ENCODE results near the gene TRAPPC10.

Gene TRAPPC10

GRCh38 chr21:44027607-44028286, 15.6 kb downstream of the TRAPPC10 start:
- H3K4me3 Mint-ChIP-seq, result no peak overlapping the region
- no peaks in the 10 kb centered on the region for H3K9me3 Mint-ChIP-seq
- no peak for ATAC-seq
- H3K4me1 Mint-ChIP-seq, result peaks cover 67% of the 10 kb centered on the region
- peak overlapping the region; percentile 42 for H3K27ac Mint-ChIP-seq
- DNase-seq, result no peak
- H3K36me3 Mint-ChIP-seq (ENCODE audit: low read depth), result peaks cover 26% of the 10 kb centered on the region
- no peaks in the 10 kb centered on the region for H3K27me3 Mint-ChIP-seq

- peaks cover 29% of the 10 kb centered on the region for H3K36me3 Mint-ChIP-seq (ENCODE audit: low read depth)
- H3K4me1 Mint-ChIP-seq, result peaks cover 64% of the 10 kb centered on the region
- no peaks in the 10 kb centered on the region for H3K9me3 Mint-ChIP-seq
- ATAC-seq (no peak), DNase-seq (no peak)
- no peaks in the 10 kb centered on the region for H3K27me3 Mint-ChIP-seq
- H3K27ac Mint-ChIP-seq, result no peak overlapping the region
- no peak overlapping the region for H3K4me3 Mint-ChIP-seq
These were observed 16.2 kb downstream of the TRAPPC10 start for GRCh38 chr21:44028287-44028659.

- Mint-ChIP-seq H3K36me3 (ENCODE audit: low read depth) (peaks cover 34% of the 10 kb centered on the region), H3K9me3 (no peaks in the 10 kb centered on the region), H3K4me3 (no peak overlapping the region)
These were observed 17.5 kb downstream of the TRAPPC10 start for GRCh38 chr21:44029460-44030087.

GRCh38 chr21:44035244-44035643, 23.1 kb downstream of the TRAPPC10 start:
- ATAC-seq, result no peak

More at GRCh38 chr21:44029460-44030087, 17.5 kb downstream of the TRAPPC10 start:
- DNase-seq (no peak), ATAC-seq (no peak)
- Mint-ChIP-seq H3K4me1 (peaks cover 51% of the 10 kb centered on the region), H3K27ac (no peak overlapping the region), H3K27me3 (no peaks in the 10 kb centered on the region)

GRCh38 chr21:44038063-44038462, 26.0 kb downstream of the TRAPPC10 start:
- peaks cover 3% of the 10 kb centered on the region for H3K4me1 Mint-ChIP-seq
- H3K36me3 Mint-ChIP-seq (ENCODE audit: low read depth), result peaks cover 44% of the 10 kb centered on the region
- H3K9me3 Mint-ChIP-seq, result no peaks in the 10 kb centered on the region
- no peaks in the 10 kb centered on the region for H3K27me3 Mint-ChIP-seq
- ATAC-seq (no peak), DNase-seq (no peak)
- H3K27ac Mint-ChIP-seq, result no peak overlapping the region
- H3K4me3 Mint-ChIP-seq, result no peak overlapping the region

More at GRCh38 chr21:44035244-44035643, 23.1 kb downstream of the TRAPPC10 start:
- Mint-ChIP-seq H3K9me3 (no peaks in the 10 kb centered on the region), H3K36me3 (ENCODE audit: low read depth) (peaks cover 43% of the 10 kb centered on the region), H3K27ac (peak overlapping the region; percentile 44), H3K4me3 (no peak overlapping the region), H3K27me3 (no peaks in the 10 kb centered on the region), H3K4me1 (peaks cover 4% of the 10 kb centered on the region)
- DNase-seq, result no peak

- Mint-ChIP-seq H3K36me3 (ENCODE audit: low read depth) (peaks cover 43% of the 10 kb centered on the region), H3K4me1 (peaks cover 7% of the 10 kb centered on the region), H3K27me3 (no peaks in the 10 kb centered on the region), H3K27ac (peak overlapping the region; percentile 41), H3K9me3 (no peaks in the 10 kb centered on the region), H3K4me3 (no peak overlapping the region)
- no peak for DNase-seq
- ATAC-seq, result peak; percentile 36
These were observed 27.7 kb downstream of the TRAPPC10 start for GRCh38 chr21:44039828-44040227.

- Mint-ChIP-seq H3K4me3 (no peak overlapping the region), H3K4me1 (peaks cover 9% of the 10 kb centered on the region), H3K9me3 (no peaks in the 10 kb centered on the region), H3K27ac (peak overlapping the region; percentile 29), H3K36me3 (ENCODE audit: low read depth) (peaks cover 48% of the 10 kb centered on the region), H3K27me3 (no peaks in the 10 kb centered on the region)
- no peak for DNase-seq
- ATAC-seq, result no peak
These were observed 31.5 kb downstream of the TRAPPC10 start for GRCh38 chr21:44043613-44044012.

GRCh38 chr21:44046734-44047133, 34.6 kb downstream of the TRAPPC10 start:
- Mint-ChIP-seq H3K27ac (no peak overlapping the region), H3K4me3 (no peak overlapping the region), H3K9me3 (no peaks in the 10 kb centered on the region), H3K4me1 (peaks cover 14% of the 10 kb centered on the region), H3K36me3 (ENCODE audit: low read depth) (peaks cover 37% of the 10 kb centered on the region), H3K27me3 (no peaks in the 10 kb centered on the region)
- ATAC-seq, result no peak
- no peak for DNase-seq

GRCh38 chr21:44047996-44048560, 36.0 kb downstream of the TRAPPC10 start:
- Mint-ChIP-seq H3K4me3 (no peak overlapping the region), H3K27me3 (no peaks in the 10 kb centered on the region), H3K27ac (no peak overlapping the region), H3K9me3 (no peaks in the 10 kb centered on the region), H3K4me1 (peaks cover 12% of the 10 kb centered on the region), H3K36me3 (ENCODE audit: low read depth) (peaks cover 36% of the 10 kb centered on the region)
- ATAC-seq (no peak), DNase-seq (no peak)

- ATAC-seq (no peak), DNase-seq (no peak)
- H3K27me3 Mint-ChIP-seq, result no peaks in the 10 kb centered on the region
- H3K27ac Mint-ChIP-seq, result peak overlapping the region; percentile 10
- H3K4me1 Mint-ChIP-seq, result peaks cover 12% of the 10 kb centered on the region
- H3K36me3 Mint-ChIP-seq (ENCODE audit: low read depth), result peaks cover 30% of the 10 kb centered on the region
- no peaks in the 10 kb centered on the region for H3K9me3 Mint-ChIP-seq
- no peak overlapping the region for H3K4me3 Mint-ChIP-seq
These were observed 37.1 kb downstream of the TRAPPC10 start for GRCh38 chr21:44049182-44049581.

GRCh38 chr21:44049606-44050005, 37.5 kb downstream of the TRAPPC10 start:
- DNase-seq, result no peak
- no peaks in the 10 kb centered on the region for H3K9me3 Mint-ChIP-seq
- H3K4me3 Mint-ChIP-seq, result no peak overlapping the region
- H3K36me3 Mint-ChIP-seq (ENCODE audit: low read depth), result peaks cover 30% of the 10 kb centered on the region
- peak; percentile 43 for ATAC-seq
- H3K4me1 Mint-ChIP-seq, result peaks cover 11% of the 10 kb centered on the region
- no peaks in the 10 kb centered on the region for H3K27me3 Mint-ChIP-seq
- H3K27ac Mint-ChIP-seq, result peak overlapping the region; percentile 11

- no peak for DNase-seq
- no peak for ATAC-seq
- Mint-ChIP-seq H3K27me3 (no peaks in the 10 kb centered on the region), H3K9me3 (no peaks in the 10 kb centered on the region), H3K4me3 (no peak overlapping the region), H3K36me3 (ENCODE audit: low read depth) (peaks cover 28% of the 10 kb centered on the region), H3K27ac (peak overlapping the region; percentile 11), H3K4me1 (peaks cover 11% of the 10 kb centered on the region)
These were observed 38.2 kb downstream of the TRAPPC10 start for GRCh38 chr21:44050276-44050675.

- Mint-ChIP-seq H3K4me1 (peaks cover 14% of the 10 kb centered on the region), H3K4me3 (no peak overlapping the region), H3K27ac (no peak overlapping the region), H3K27me3 (no peaks in the 10 kb centered on the region), H3K36me3 (ENCODE audit: low read depth) (peaks cover 30% of the 10 kb centered on the region), H3K9me3 (no peaks in the 10 kb centered on the region)
- DNase-seq (no peak), ATAC-seq (no peak)
These were observed 39.4 kb downstream of the TRAPPC10 start for GRCh38 chr21:44051462-44051941.

- Mint-ChIP-seq H3K4me1 (peaks cover 19% of the 10 kb centered on the region), H3K4me3 (no peak overlapping the region), H3K27me3 (no peaks in the 10 kb centered on the region), H3K36me3 (ENCODE audit: low read depth) (peaks cover 32% of the 10 kb centered on the region), H3K9me3 (no peaks in the 10 kb centered on the region), H3K27ac (no peak overlapping the region)
- ATAC-seq (no peak), DNase-seq (no peak)
These were observed 40.1 kb downstream of the TRAPPC10 start for GRCh38 chr21:44052071-44052829.

All from activated naive CD8-positive, alpha-beta T cell treated with anti-CD3 and anti-CD28 coated beads, Interleukin-2, amount 50 U/mL, for 24 hours (primary cell).